IMR-90 (cell line): ENCODE data around the gene TMEM221. TPM values are rescaled to one million over a fixed set of nuclear protein-coding genes. Genes with fewer than 3 reads are reported as not detected.

ENCODE experiments used
- ATAC-seq: fragments of 200-7000 bp; cut with Tn5 transposase; 2 replicates; pipeline ENCODE4 v1.9.1; 2020; ENCODE audit warnings: low read depth, mild to moderate bottlenecking, moderate library complexity
- BruUV-seq: library from RNA; stranded (reverse); fragments of 400-500 nt; replicated peaks from 2 replicates; lab custom pipeline; 2021; lab: Mats Ljungman, UMichigan
- CTCF ChIA-PET: fragments of 300-600 bp; formaldehyde crosslinking; extraction: SDS; loops from one replicate; lab custom pipeline; 2021; ENCODE audit warnings: antibody characterized with exemption; lab: Yijun Ruan, JAX
- POLR2A ChIA-PET: fragments of 300-600 bp; sonication (Branson Sonifier 250); formaldehyde crosslinking; loops from one replicate; lab custom pipeline; 2022; ENCODE audit warnings: antibody characterized with exemption; ENCODE audit not compliant: unreplicated experiment; lab: Charles Lee
- DNase-seq: peaks from one replicate; pipeline ENCODE4 v3.0.0; 2013
- H2AFZ ChIP-seq: replicated peaks from 2 replicates; pipeline ENCODE3; 2013; ENCODE audit warnings: low read length, mild to moderate bottlenecking; ENCODE audit not compliant: poor library complexity
- H2AK5ac ChIP-seq: 2 replicates; pipeline ENCODE4 v1.6.1; 2013; ENCODE audit warnings: low read depth, low read length, inconsistent platforms
- H2AK9ac ChIP-seq: replicated peaks from 2 replicates; pipeline ENCODE3; 2013; ENCODE audit warnings: mild to moderate bottlenecking, low read depth, low read length, moderate library complexity; ENCODE audit not compliant: poor library complexity
- H2BK120ac ChIP-seq: 2 replicates; pipeline ENCODE4 v1.6.1; 2013; ENCODE audit warnings: low read depth, low read length, inconsistent platforms
- H2BK15ac ChIP-seq: 3 replicates; pipeline ENCODE4 v1.6.1; 2013; ENCODE audit warnings: low read depth, low read length, inconsistent platforms
- H2BK20ac ChIP-seq: 2 replicates; pipeline ENCODE4 v1.6.1; 2013; ENCODE audit warnings: low read depth, mild to moderate bottlenecking, inconsistent platforms, low read length, moderate library complexity
- H2BK5ac ChIP-seq: 2 replicates; pipeline ENCODE4 v1.6.1; 2013; ENCODE audit warnings: mild to moderate bottlenecking, low read depth, low read length, inconsistent platforms; ENCODE audit not compliant: poor library complexity, severe bottlenecking
- H3K14ac ChIP-seq: replicated peaks from 2 replicates; pipeline ENCODE4 v1.6.1; 2013; ENCODE audit warnings: low read depth, low read length, inconsistent platforms
- H3K18ac ChIP-seq: 2 replicates; pipeline ENCODE4 v1.6.1; 2013; ENCODE audit warnings: low read depth, low read length, control low read depth
- H3K23ac ChIP-seq: 2 replicates; pipeline ENCODE4 v1.6.1; 2013; ENCODE audit warnings: low read depth, low read length, inconsistent platforms
- H3K27ac ChIP-seq: 2 replicates; pipeline ENCODE4 v1.5.1; 2013; ENCODE audit warnings: mild to moderate bottlenecking, control low read depth, low read length; ENCODE audit not compliant: insufficient read depth
- H3K27me3 ChIP-seq: 2 replicates; pipeline ENCODE4 v1.6.1; 2013; ENCODE audit warnings: low read length; ENCODE audit not compliant: control insufficient read depth, insufficient read depth
- H3K36me3 ChIP-seq: 2 replicates; pipeline ENCODE4 v1.6.1; 2013; ENCODE audit warnings: low read length, mixed read lengths; ENCODE audit not compliant: control insufficient read depth, insufficient read depth
- H3K4ac ChIP-seq: 2 replicates; pipeline ENCODE4 v1.6.1; 2013; ENCODE audit warnings: low read depth, low read length, inconsistent platforms
- H3K4me1 ChIP-seq: 2 replicates; pipeline ENCODE4 v1.6.1; 2013; ENCODE audit warnings: low read length, mixed read lengths; ENCODE audit not compliant: control insufficient read depth, insufficient read depth
- H3K4me2 ChIP-seq: 2 replicates; pipeline ENCODE4 v1.6.1; 2013; ENCODE audit warnings: low read depth, mild to moderate bottlenecking, control low read depth, low read length, moderate library complexity
- H3K4me3 ChIP-seq: 2 replicates; pipeline ENCODE4 v1.5.1; 2013; ENCODE audit warnings: low read depth, mild to moderate bottlenecking, control low read depth, low read length, moderate library complexity; ENCODE audit not compliant: insufficient read depth
- H3K56ac ChIP-seq: 2 replicates; pipeline ENCODE4 v1.6.1; 2013; ENCODE audit warnings: low read length, inconsistent platforms; ENCODE audit not compliant: insufficient read depth; ENCODE audit errors: extremely low read depth
- H3K79me1 ChIP-seq, 2 experiments: 2 replicates each; pipeline ENCODE4 v1.6.1; 2013; ENCODE audit warnings: low read length in 2 of 2, inconsistent platforms in 1 of 2, low read depth in 1 of 2
- H3K9ac ChIP-seq: 2 replicates; pipeline ENCODE4 v1.6.1; 2013; ENCODE audit warnings: low read depth, low read length, control low read depth
- H3K9me1 ChIP-seq: 2 replicates; pipeline ENCODE4 v1.6.1; 2013; ENCODE audit warnings: low read length, inconsistent platforms; ENCODE audit not compliant: insufficient read depth
- H3K9me3 ChIP-seq: 2 replicates; pipeline ENCODE4 v1.6.1; 2013; ENCODE audit warnings: low read length; ENCODE audit not compliant: control insufficient read depth, insufficient read depth
- H4K20me1 ChIP-seq: 2 replicates; pipeline ENCODE4 v1.6.1; 2013; ENCODE audit warnings: low read length, inconsistent platforms; ENCODE audit not compliant: insufficient read depth
- H4K5ac ChIP-seq: 2 replicates; pipeline ENCODE4 v1.6.1; 2013; ENCODE audit warnings: mild to moderate bottlenecking, low read depth, low read length, control low read depth
- H4K8ac ChIP-seq, 2 experiments: 2 replicates each; pipeline ENCODE4 v1.6.1; 2013; ENCODE audit warnings: low read depth in 2 of 2, low read length in 2 of 2, control low read depth in 1 of 2, inconsistent platforms in 1 of 2
- H4K91ac ChIP-seq: 2 replicates; pipeline ENCODE4 v1.6.1; 2013; ENCODE audit warnings: low read depth, low read length, inconsistent platforms; ENCODE audit not compliant: insufficient read depth
- BHLHE40 ChIP-seq: fragments of 150-350 bp; IDR thresholded peaks from 2 replicates; pipeline ENCODE4 v1.6.1; 2016; ENCODE audit warnings: mild to moderate bottlenecking, low read depth, low read length
- CEBPB ChIP-seq: IDR thresholded peaks from 2 replicates; pipeline ENCODE4 v1.6.1; 2012; ENCODE audit warnings: low read depth, low read length, improper control_type of control experiment
- CHD1 ChIP-seq: IDR thresholded peaks from 2 replicates; pipeline ENCODE4 v1.6.1; 2012; ENCODE audit warnings: low read depth, low read length, improper control_type of control experiment
- CTCF ChIP-seq: conservative IDR thresholded peaks from 2 replicates; pipeline ENCODE4 v1.5.1; 2012; ENCODE audit warnings: mild to moderate bottlenecking, low read depth, low read length, improper control_type of control experiment
- ELK1 ChIP-seq: fragments of 150-350 bp; IDR thresholded peaks from 2 replicates; pipeline ENCODE4 v1.6.1; 2016; ENCODE audit warnings: low read depth, mild to moderate bottlenecking, low read length, moderate library complexity, borderline replicate concordance
- FOS ChIP-seq: fragments of 150-350 bp; IDR thresholded peaks from 2 replicates; pipeline ENCODE4 v1.6.1; 2016; ENCODE audit warnings: low read depth, low read length
- MAFK ChIP-seq: IDR thresholded peaks from 2 replicates; pipeline ENCODE4 v1.6.1; 2012; ENCODE audit warnings: low read depth, low read length, improper control_type of control experiment
- MAZ ChIP-seq: IDR thresholded peaks from 2 replicates; pipeline ENCODE4 v1.6.1; 2012; ENCODE audit warnings: low read depth, mild to moderate bottlenecking, low read length, improper control_type of control experiment, moderate library complexity, borderline replicate concordance
- MXI1 ChIP-seq: IDR thresholded peaks from 2 replicates; pipeline ENCODE4 v1.6.1; 2012; ENCODE audit warnings: low read depth, mild to moderate bottlenecking, low read length, moderate library complexity, borderline replicate concordance
- NFE2L2 ChIP-seq: fragments of 150-350 bp; IDR thresholded peaks from 2 replicates; pipeline ENCODE4 v1.6.1; 2016; ENCODE audit warnings: low read depth, mild to moderate bottlenecking, low read length
- POLR2A ChIP-seq: IDR thresholded peaks from 2 replicates; pipeline ENCODE4 v1.6.1; 2012; ENCODE audit warnings: mild to moderate bottlenecking, low read depth, low read length
- RAD21 ChIP-seq: IDR thresholded peaks from 2 replicates; pipeline ENCODE4 v1.6.1; 2012; ENCODE audit warnings: low read length, improper control_type of control experiment
- RCOR1 ChIP-seq: IDR thresholded peaks from 2 replicates; pipeline ENCODE4 v1.6.1; 2012; ENCODE audit warnings: mild to moderate bottlenecking, low read length, improper control_type of control experiment; ENCODE audit not compliant: insufficient replicate concordance
- RFX5 ChIP-seq: IDR thresholded peaks from 2 replicates; pipeline ENCODE4 v1.8.0; 2012; ENCODE audit warnings: low read depth, mild to moderate bottlenecking, low read length, moderate library complexity
- SMC3 ChIP-seq: fragments of 150-350 bp; IDR thresholded peaks from 2 replicates; pipeline ENCODE4 v1.6.1; 2016; ENCODE audit warnings: low read depth, mild to moderate bottlenecking, antibody characterized with exemption, low read length, moderate library complexity
- USF2 ChIP-seq: fragments of 150-350 bp; IDR thresholded peaks from 2 replicates; pipeline ENCODE4 v1.6.1; 2017; ENCODE audit warnings: mild to moderate bottlenecking, antibody characterized with exemption, low read length, low read depth
- WGBS, 2 experiments: methylation state at CpG; one replicate each; pipeline versions ENCODE4 v1.1.5 to v1.1.7; 2013; ENCODE audit warnings: missing lambda C conversion rate in 2 of 2; ENCODE audit not compliant: insufficient read length in 1 of 2; ENCODE audit errors: extremely low coverage in 2 of 2; 5-methylcytosine and 5-hydroxymethylcytosine counted together
- dilution Hi-C: fragments of 300-500 bp; cut with HindIII; formaldehyde crosslinking; loops from one replicate; pipeline ENCODE4 v1.14.3; 2018; ENCODE audit warnings: low sequenced_read_pairs; ENCODE audit not compliant: unreplicated experiment
- in situ Hi-C: fragments of 300-500 bp; cut with MboI; formaldehyde crosslinking; loops from 3 replicates; pipeline ENCODE4 v1.14.3; 2019; ENCODE audit warnings: low sequenced_read_pairs, inconsistent platforms, mixed read lengths
- intact Hi-C: fragments of 100-400 bp; cut with micrococcal nuclease; formaldehyde crosslinking; loops from 2 replicates; pipeline ENCODE4 v1.10.0; 2022
- polyA plus RNA-seq, 3 experiments: library from polyadenylated mRNA; depleted of rRNA; stranded (reverse); fragments of >200 nt; gene quantifications; 2 replicates each; pipeline ENCODE4 v1.2.3, GENCODE V29; 2012; ENCODE audit warnings: low replicate concordance in 1 of 3
- total RNA-seq: library from RNA; depleted of rRNA; stranded (reverse); fragments of >200 nt; gene quantifications from 2 replicates; pipeline ENCODE4 v1.2.3, GENCODE V29; 2012

Gene TMEM221
- total and polyA plus RNA-seq, 2 of the 4 experiments (the other 2 are of a cell fraction), result 0.12 TPM; not detected in 1

GRCh38 chr19:17404621-17405249 lies 43.7 kb downstream of the TMEM221 start:
- Histone ChIP-seq H3K27me3 (no peaks in the 10 kb centered on the region), H3K4ac (no peak overlapping the region), H3K18ac (no peak overlapping the region), H3K9ac (no peak overlapping the region), H3K4me2 (no peak overlapping the region), H2AK9ac (peak overlapping the region; percentile 23), H3K9me1 (peaks cover 2% of the 10 kb centered on the region; the same call in 1 of the 2 replicates), H2BK20ac (no peak overlapping the region), H3K14ac (no peak overlapping the region), H3K4me3 (no peak overlapping the region), H2AK5ac (no peak overlapping the region), H4K8ac (no peak overlapping the region), H2AFZ (no peak overlapping the region), H3K79me1 (no peaks in the 10 kb centered on the region), H3K4me1 (no peaks in the 10 kb centered on the region), H3K27ac (no peak overlapping the region), H3K36me3 (no peaks in the 10 kb centered on the region), H2BK15ac (no peak overlapping the region), H4K91ac (no peak overlapping the region), H3K9me3 (no peaks in the 10 kb centered on the region), H3K56ac (no peak overlapping the region), H2BK120ac (no peak overlapping the region), H3K23ac (no peak overlapping the region), H4K20me1 (no peaks in the 10 kb centered on the region), H2BK5ac (no peak overlapping the region), H4K5ac (no peak overlapping the region)
- no peak for TF ChIP-seq MAFK
- TF ChIP-seq MAZ, result no peak
- no peak for TF ChIP-seq USF2
- no peak for TF ChIP-seq RCOR1
- TF ChIP-seq NFE2L2, result no peak
- no peak for TF ChIP-seq CTCF
- no peak for TF ChIP-seq POLR2A
- no peak for TF ChIP-seq CHD1
- no peak for TF ChIP-seq CEBPB
- TF ChIP-seq BHLHE40, result no peak
- TF ChIP-seq MXI1, result no peak
- TF ChIP-seq ELK1, result no peak
- no peak for TF ChIP-seq RFX5
- TF ChIP-seq RAD21, result no peak
- no peak for TF ChIP-seq SMC3
- TF ChIP-seq FOS, result no peak
- DNase-seq (no peak), ATAC-seq (no peak)
- dilution Hi-C loops, result no loop called here
- in situ Hi-C loops, result no loop called here
- intact Hi-C loops, result no loop called here
- WGBS, 2 experiments, result 100% methylated on average over 1 of the region's 7 CpGs; no CpG with 5 or more reads in 1 of the 2 experiments
- ChIA-PET CTCF (no interaction called here), POLR2A (interaction anchor here (1.0 kb wide), 1 partner anchor 96 kb away, joined by 4 read pairs; the partner anchor contains the start of gene DDA1)
- no TSS peak for BruUV-seq
